ENCODE results near the gene COL12A1. TPM values are rescaled to one million over a fixed set of nuclear protein-coding genes. Genes with fewer than 3 reads are reported as not detected.

COL12A1 gene
- total RNA-seq (2016; rRNA removed; fragmentation: Illumina TruSeq; extraction: Trizol) (0.02 TPM in 1 of 2 replicates, not detected in the other), polyA plus RNA-seq (2011; rRNA removed) (0.20 TPM in 1 of 2 replicates, not detected in the other), polyA minus RNA-seq (2011; rRNA and poly(A)+ RNA removed; ENCODE audit: low replicate concordance) (328 TPM in 1 of 2 replicates, not detected in the other), Bru-seq, nascent RNA (percentile 12 among the genes with signal in this experiment), BruChase-seq, experiment 1, labeled RNA remaining after a 6-hour chase (percentile 14 among the genes with signal in this experiment), BruChase-seq, experiment 2, labeled RNA remaining after a 2-hour chase (percentile 14 among the genes with signal in this experiment)
- total RNA-seq (2016; cell fraction: cytosol; rRNA removed; fragmentation: Illumina TruSeq; extraction: Trizol; ENCODE audit: low read depth), result not detected in 2 replicates
- total RNA-seq (2016; cell fraction: insoluble cytoplasmic fraction; rRNA removed; fragmentation: Illumina TruSeq; extraction: Trizol), result not detected in 2 replicates
- total RNA-seq (2016; cell fraction: membrane; rRNA removed; fragmentation: Illumina TruSeq; extraction: Trizol), result not detected in 2 replicates
- total RNA-seq (2016; cell fraction: nucleus; rRNA removed; fragmentation: Illumina TruSeq; extraction: Trizol), result 0.06 TPM in 1 of 2 replicates, not detected in the other
- 0.01 TPM in 1 of 2 replicates, not detected in the other for polyA plus RNA-seq (2011; cell fraction: cytosol; rRNA removed)
- polyA plus RNA-seq (2011; cell fraction: nucleus; rRNA removed), result 0.07 TPM in 1 of 2 replicates, not detected in the other
- 0.01 TPM in 1 of 2 replicates, not detected in the other for polyA plus RNA-seq (2012)
- polyA plus RNA-seq (2016; cell fraction: cytosol; fragmentation: Illumina TruSeq; extraction: Trizol; ENCODE audit: low read depth), result not detected in 2 replicates
- not detected in 2 replicates for polyA plus RNA-seq (2016; cell fraction: insoluble cytoplasmic fraction; fragmentation: Illumina TruSeq; extraction: Trizol; ENCODE audit: low read depth)
- not detected in 2 replicates for polyA plus RNA-seq (2016; cell fraction: membrane; fragmentation: Illumina TruSeq; extraction: Trizol; ENCODE audit: low read depth)
- 0.12 TPM in 1 of 2 replicates, not detected in the other for polyA plus RNA-seq (2016; cell fraction: nucleus; fragmentation: Illumina TruSeq; extraction: Trizol; ENCODE audit: insufficient read depth, low read depth)
- 0.79 and 2.3 TPM in 2 replicates for polyA minus RNA-seq (2011; cell fraction: cytosol; rRNA and poly(A)+ RNA removed)
- 0.12 and 0.77 TPM in 2 replicates for polyA minus RNA-seq (2011; cell fraction: nucleus; rRNA and poly(A)+ RNA removed)
- long read RNA-seq, experiment 1, result 0 reads
- long read RNA-seq, experiment 2, result 0 reads

- 28% methylated on average over 26 of the region's 64 CpGs for WGBS (ENCODE audit: low lambda C conversion rate)
- BruUV-seq (replicated peaks), result no TSS peak
- in situ Hi-C loops (cut with HindIII; ENCODE audit: extremely low pct_ligation_motif_present, low pct_unique_long_range_greater_than_20kb) (loop anchor here (10.0 to 25.0 kb wide), 6 partner anchors 451 to 1469 kb away; no protein-coding TSS in a partner anchor), intact Hi-C loops (cut with micrococcal nuclease; ENCODE audit: unreplicated experiment) (loop anchor here (2.0 to 10.0 kb wide), 3 partner anchors 307 to 1351 kb away; no protein-coding TSS in a partner anchor)
- H3K9me3 ChIP-seq (ENCODE audit: low read length), result no peaks in the 10 kb centered on the region
- ChIA-PET CTCF (ENCODE audit: low intra/inter-chr PET ratio, low total read pairs) (no interaction called here), POLR2A (no interaction called here)
- no peaks in the 10 kb centered on the region for H3K4me1 ChIP-seq (ENCODE audit: insufficient read depth, low read length)
- H3K27me3 ChIP-seq (ENCODE audit: control insufficient read depth in 1 of 2, insufficient read depth in 2 of 2, low read length in 2 of 2), result peaks cover 6 to 64% of the 10 kb centered on the region in 2 experiments; a peak in 4 of 5 replicates
- H2AFZ ChIP-seq (ENCODE audit: low read length), result no peak within 1 kb of the TSS
- no peak within 1 kb of the TSS for H3K27ac ChIP-seq (ENCODE audit: extremely low read length, insufficient read depth, low read length)
- H3K4me2 ChIP-seq (ENCODE audit: low read depth, low read length), result peak within 1 kb of the TSS; percentile 35; the same call in 1 of the 2 replicates
- H3K9ac ChIP-seq (ENCODE audit: insufficient read depth, low read depth, low read length), result no peak within 1 kb of the TSS
- no peaks in the 10 kb centered on the region for H4K20me1 ChIP-seq (ENCODE audit: insufficient read depth, low read length)
- H3K4me3 ChIP-seq (replicated peaks in 1 of 3; ENCODE audit: insufficient read depth in 1 of 3, low read depth in 2 of 3, low read length in 3 of 3), result peak within 1 kb of the TSS in 1 of 3 experiments; percentile 32; a peak in 1 of 6 replicates
- no peaks in the 10 kb centered on the region for H3K79me2 ChIP-seq (ENCODE audit: insufficient read depth, low read length)
- TF ChIP-seq HNRNPLL (IDR thresholded peaks at IDR 0.05; ENCODE audit: low read depth, low read length, poor library complexity, severe bottlenecking), result peak; percentile 17
- no peak for TF ChIP-seq ZNF512 (CRISPR knock-in tag; IDR thresholded peaks at IDR 0.05)
- no peak for TF ChIP-seq ATF1 (CRISPR knock-in tag; IDR thresholded peaks at IDR 0.05)
- 0 out of 2 replicates have a peak, but pooled peaks have one; percentile 29 for TF ChIP-seq EZH2 (conservative IDR thresholded peaks at IDR 0.05; ENCODE audit: low read depth, low read length)
- no peak for DNase-seq (ENCODE audit: low spot score)
- H3K36me3 ChIP-seq (replicated peaks in 1 of 2; ENCODE audit: control insufficient read depth in 1 of 2, insufficient read depth in 2 of 2, low read length in 2 of 2), result no peaks in the 10 kb centered on the region
- peak; percentile 41 for ATAC-seq
- no peak for FAIRE-seq
Observed at GRCh38 chr6:75205776-75206575, at the start of gene COL12A1. Gene COL12A1 (minus strand): TSS chr6:75206053. CDS start chr6:75202792, 3,261 bp downstream.
